HG02840 (cell line): ENCODE results near the gene LPCAT1.

Experiments used
- ATAC-seq: cut with Tn5 transposase; IDR thresholded peaks from one replicate; pipeline ENCODE4 v1.9.1; 2021; ENCODE audit warnings: mild to moderate bottlenecking, moderate library complexity, moderate number of reproducible peaks; ENCODE audit not compliant: unreplicated experiment, low FRiP score

LPCAT1 gene

GRCh38 chr5:1555011-1555807 is 31.4 kb upstream of the LPCAT1 start:
- ATAC-seq = no peak

DNA sequence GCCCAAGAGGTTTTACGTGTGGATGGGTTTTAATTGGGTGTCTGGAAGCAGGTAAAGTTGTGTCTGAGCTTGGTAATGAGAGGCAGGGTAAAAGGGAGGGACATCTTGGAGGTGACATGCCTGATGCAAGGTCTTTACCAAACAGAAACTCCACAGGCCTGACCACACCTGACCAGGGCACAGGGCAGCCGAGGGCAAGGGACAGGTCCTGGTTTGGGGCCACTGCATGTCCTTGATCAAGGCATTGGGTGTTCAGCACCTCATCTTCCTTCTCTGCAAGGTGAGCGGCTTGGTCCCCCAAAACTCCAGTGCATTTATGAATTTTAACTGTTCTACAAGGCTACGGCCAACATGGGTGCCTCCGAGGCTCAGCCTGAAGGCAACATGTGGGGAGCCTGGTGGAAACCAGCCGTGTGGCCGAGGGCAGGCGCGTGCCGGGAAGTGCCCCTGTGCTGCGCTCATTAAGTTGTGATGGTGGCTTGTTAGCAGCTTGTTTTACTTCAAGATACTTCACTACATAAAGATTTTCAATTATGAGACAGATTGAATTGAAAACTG is 30.7 kb upstream of the LPCAT1 start:
- no peak for ATAC-seq

GRCh38 chr5:1553539-1554409 is 30.0 kb upstream of the LPCAT1 start:
- no peak for ATAC-seq

DNA sequence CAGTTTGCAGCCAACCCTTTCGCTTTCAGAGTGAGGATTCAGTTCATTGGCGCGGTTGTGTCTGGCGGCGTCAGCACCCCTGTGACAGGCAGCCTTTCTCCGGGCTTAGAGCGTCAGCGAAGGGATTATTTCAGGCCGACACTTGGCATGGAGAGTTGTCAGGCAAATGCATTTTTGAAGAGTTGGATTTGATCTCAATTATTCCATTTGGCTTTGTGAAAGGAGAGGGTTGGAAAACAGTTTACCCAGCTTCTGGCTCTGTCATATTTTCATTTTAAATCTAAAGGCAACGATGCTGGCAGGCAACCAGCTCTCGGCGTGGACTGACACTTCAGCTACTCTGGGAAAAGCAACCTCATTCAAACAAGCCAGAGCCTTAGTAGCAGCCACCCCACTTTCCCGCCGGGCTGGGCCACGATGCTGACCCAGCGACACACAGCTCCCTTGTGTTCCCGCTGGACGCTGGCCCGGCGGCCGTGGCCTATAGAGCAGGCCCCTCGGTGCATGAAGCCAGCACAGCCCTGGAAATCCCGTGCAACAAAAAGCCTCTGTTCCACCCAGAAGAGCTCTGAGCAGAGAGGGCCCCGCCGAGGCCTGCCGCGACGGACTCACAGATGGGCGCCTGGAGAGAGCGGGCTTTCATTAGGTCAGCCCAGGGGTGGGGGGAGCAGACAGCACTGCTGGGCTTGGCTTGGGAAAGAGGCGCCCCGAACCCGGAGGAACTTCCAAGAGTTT is 28.9 kb upstream of the LPCAT1 start:
- ATAC-seq = no peak

DNA sequence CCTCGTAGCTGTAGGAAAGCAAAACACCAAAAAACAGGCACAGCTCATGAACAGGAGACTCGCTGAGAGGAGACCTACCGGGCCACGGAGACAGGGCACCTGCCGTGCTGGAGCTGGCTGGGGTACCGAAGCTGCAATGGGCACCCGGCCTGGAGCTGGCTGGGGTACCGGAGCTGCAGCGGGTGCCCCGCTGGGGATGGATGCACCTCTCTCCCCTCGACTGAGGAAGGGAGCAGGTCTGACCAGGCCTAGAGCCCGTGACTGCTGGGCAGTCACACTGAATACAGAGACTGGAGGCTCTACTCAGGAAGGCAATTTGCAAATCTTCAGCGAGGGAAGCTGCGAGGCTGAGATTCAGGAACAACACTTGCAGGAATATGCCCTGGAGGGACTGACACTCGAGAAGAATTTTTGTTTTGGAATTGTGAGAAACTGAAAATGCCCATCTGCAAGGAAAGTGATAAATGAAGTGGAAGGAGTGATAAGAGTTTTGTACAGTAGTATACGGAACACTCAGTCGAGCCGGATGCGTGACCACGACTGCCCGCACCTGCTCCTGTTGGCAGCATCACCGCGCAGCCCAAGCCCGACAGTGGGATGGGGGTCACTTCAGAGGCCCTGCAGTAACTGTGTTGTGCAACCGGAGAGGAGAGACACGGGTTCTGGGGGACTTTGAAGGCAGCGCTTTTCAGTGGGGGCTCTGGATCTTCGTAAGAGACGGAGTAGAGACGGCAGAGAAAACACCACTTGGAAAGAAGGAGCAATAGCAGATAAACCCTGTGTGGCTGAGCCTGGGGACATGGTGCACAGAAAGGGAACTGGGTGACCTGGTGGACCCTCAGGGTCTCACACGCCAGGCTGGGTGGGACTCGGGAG is 27.9 kb upstream of the LPCAT1 start:
- ATAC-seq = no peak

GRCh38 chr5:1550287-1551076 is 26.7 kb upstream of the LPCAT1 start:
- no peak for ATAC-seq

DNA sequence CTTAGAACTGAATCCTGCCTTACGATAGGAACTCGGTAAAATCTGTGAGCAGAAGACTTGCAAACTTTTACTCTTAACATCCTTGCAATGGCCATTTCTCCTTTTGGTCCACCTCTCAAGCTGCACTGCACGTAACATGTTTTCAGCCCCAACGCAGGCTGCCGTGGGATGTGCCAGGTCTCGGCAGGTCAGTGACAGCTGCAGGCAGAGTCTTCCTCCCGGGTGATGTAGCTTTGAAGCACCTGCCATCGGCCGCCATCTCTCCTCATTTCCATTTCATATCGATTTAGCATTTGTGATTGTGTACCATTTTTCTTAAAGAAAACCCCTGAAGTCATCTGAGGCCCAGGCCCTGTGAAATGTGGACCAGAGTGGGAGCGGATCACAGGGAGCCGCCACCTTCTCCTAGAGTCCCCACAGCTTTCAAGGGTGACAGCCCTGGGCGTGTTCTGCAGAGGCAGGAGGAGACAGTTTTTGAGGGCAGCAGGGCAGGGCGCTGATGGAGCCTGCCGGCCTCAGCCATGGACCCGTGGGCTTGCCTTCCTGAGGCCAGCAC is 25.8 kb upstream of the LPCAT1 start:
- ATAC-seq = no peak

- ATAC-seq = no peak
Measured at GRCh38 chr5:1548702-1549474, 25.1 kb upstream of the LPCAT1 start.

DNA sequence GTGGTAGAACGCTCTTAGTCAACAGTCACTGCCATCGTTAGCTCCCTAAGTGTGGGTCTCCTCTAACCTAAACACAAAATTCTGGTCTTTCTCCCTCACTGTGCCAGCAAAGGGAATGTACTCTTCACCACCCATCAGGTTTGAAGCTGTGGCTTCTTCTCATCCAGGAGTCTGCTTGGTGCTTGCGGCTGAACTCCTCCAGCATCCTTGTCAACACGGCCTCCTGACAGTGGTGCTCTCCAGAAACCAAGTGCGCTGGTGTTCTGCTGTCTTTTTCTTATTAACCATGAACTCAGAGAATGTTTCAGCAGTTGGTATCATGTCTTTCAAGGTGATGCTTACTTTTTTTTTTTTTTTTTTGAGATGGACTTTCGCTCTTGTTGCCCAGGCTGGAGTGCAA is 23.9 kb upstream of the LPCAT1 start:
- no peak for ATAC-seq

GRCh38 chr5:1547236-1547635 is 23.5 kb upstream of the LPCAT1 start:
- no peak for ATAC-seq

DNA sequence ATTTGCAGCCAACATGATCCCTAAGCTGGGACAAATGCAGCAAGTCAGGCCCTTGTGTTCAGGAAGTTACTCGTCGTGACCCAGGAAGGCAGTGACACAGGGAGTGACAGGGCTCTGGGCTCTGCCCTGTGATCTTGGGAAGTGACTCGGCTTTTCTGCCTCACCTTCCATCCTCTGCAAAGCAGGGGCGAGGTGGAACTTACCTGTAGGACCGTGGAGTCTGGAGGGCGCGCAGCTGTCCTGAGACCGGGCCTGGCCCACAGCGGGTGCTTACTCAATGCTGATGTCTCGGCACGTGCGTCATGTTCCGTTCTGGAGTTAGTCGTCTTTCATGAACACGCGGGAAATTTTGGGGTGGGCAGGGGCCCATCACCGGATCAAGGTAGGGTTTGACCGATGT is 22.8 kb upstream of the LPCAT1 start:
- ATAC-seq = no peak

DNA sequence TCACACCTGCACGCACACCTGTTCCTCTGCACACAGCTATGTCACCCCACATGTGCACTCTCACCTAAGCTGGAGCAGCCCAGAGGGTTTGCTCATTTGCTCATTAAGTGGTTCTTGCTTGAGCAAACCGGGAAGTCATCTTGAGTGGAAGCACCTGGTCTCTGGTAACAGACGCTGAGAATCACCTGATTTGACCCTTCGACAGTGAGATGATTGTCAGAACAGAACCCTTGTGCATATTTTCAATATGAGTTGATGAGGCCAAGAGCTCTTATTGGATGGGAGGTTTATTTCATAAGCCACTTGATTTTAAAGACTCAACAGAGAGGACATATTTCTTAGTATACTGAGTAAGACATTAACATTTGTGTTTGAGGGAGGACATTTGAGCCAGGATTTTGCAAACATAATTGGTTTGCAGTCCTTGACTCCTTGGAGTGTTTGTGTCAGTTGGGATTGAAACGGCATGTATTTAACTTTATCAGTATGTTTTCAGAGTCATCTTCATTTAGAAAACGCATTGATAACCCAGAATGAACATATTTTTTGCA is 22.1 kb upstream of the LPCAT1 start:
- ATAC-seq = no peak

GRCh38 chr5:1545126-1545804 is 21.5 kb upstream of the LPCAT1 start:
- ATAC-seq = no peak

DNA sequence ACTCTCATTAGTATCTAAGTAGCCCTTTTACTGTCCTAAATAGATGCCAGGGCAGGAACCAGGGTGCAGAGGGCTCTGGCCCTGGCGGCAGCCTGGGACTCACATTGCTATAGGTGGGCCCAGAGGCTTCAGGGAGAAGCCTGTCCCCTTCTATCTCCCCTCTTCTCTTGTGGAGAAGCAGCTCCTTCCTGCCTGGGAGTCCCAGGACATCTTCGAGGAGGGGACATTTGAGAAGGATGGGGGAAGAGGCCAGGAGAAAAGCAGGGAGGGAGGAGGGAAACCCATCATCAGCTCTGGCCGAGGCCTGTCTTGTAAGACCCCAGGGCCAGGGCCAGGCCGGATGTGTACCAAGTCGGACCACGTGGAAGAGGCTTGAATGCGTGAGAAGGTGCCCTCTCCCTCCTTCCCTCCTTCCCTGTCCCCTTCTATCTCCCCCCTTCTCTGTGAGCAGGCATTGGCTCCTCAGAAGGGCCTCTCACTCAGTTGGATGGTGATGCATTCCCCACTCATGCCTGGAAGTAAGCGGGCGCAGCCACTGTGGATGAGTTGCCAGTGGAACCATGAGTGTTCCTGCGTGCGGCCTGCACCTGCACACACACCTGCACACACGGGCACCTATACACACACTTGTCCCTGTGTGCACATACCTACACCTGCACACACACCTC is 20.7 kb upstream of the LPCAT1 start:
- ATAC-seq = no peak

DNA sequence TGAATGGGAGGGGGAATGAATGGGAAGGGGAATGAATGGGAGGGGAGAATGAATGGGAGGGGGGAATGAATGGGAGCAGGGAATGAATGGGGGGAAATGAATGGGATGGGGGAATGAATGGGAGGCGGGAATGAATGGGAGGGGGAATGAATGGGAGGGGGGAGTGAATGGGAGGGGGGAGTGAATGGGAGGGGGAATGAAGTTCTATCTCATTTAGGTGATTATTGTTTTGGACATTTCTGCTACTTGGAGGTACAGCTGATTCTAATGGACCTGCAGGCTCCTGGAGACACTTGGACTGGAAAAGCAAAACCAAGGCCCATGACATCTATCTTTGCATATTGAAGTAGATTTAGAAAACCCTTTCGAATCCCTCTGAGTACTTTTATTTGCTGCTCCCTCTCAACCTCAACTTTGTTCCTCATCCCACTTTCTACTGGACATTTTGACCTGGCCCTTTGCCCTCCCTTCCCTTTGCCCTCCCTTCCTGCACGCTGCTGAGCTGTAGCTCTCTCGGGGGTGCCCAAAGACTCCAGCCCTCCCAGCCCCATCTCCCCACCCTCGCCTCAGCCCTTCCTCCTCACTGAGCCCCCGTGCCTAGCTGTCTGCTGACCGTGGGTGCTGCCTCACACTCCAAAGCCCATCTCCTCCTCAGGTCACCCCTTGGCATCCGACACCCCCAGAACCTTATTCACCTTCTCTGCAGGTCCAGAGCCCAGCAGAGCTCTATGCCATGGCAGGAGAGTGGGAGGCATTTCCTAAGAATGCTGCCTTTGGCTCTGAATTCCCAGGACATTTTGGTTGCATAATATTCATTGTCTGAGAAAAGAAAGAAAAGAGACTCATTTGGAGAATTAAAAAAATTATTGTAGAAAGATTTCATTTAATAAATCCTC is 19.9 kb upstream of the LPCAT1 start:
- ATAC-seq = no peak

DNA sequence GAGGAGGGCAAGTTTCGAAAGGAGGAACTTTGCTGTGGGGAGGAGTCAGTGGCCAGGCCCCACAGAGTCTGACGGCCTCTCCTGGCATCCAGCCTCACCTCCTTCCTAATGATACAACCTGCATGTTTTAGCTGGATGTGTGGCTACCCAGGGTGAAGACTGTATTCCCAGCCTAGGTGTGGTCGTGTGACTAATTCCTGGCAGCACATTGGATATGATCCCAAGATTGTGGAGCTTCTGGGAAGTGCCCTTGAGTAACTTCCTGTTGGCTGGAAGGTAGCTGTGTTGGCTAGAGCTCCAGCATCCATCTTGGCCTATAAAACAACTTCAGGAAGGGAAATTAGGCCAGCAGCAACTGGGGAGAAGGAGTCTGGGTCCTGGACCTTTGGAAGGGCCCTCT is 19.0 kb upstream of the LPCAT1 start:
- no peak for ATAC-seq
